ENCODE data around the gene AKR1D1.
A peak's percentile ranks its signal among the peaks of the same experiment; 100 is the strongest.

Gene AKR1D1

GRCh38 chr7:138161600-138162081 is 85.4 kb downstream of the AKR1D1 start:
- DNase-seq (ENCODE audit: extremely low read depth in 1 of 2, low read depth in 1 of 2), result peak; percentile 39 to 48

DNA sequence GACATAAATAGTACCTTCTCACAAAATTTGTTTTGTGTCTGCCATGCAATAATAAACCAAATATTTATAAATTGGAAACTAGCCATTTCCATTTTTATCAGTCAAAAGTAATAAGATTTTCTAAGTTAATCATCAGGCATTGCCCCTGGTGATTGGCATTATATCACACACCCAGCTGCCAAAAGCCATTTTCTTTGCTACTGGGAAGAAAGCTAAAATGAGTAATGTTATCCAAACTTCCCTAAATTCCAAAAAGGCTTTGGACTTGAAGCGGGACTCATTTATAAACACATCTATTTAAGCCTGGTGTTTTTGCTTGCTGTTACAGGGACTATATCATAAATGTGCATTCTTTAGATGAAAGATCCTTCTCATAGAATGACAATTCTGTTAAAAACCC is 86.0 kb downstream of the AKR1D1 start:
- DNase-seq (ENCODE audit: extremely low read depth in 1 of 2, low read depth in 1 of 2), result no peak

GRCh38 chr7:138163800-138164199 is 87.5 kb downstream of the AKR1D1 start:
- no peak for DNase-seq (ENCODE audit: extremely low read depth in 1 of 2, low read depth in 1 of 2)

DNA sequence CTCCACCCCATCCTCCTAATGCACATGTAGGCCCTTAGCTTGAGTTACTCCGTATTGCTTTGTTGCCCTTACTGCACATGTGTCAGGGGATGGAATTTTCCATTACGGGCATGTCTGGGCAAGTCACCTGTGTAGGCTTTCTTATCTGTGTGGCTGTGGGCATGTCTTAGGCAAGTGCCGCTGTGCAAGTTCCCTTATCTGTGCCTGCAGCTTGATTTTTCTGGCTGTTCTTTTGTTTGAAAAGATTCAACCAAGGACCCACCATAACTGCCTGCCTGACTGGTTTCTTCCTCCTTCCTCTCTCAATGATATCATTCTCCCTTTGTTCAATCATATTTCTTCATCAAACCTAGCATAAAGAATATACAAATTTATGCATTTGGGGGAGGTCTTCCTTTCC is 88.5 kb downstream of the AKR1D1 start:
- DNase-seq (ENCODE audit: extremely low read depth in 1 of 2, low read depth in 1 of 2), result no peak

- no peak for DNase-seq (ENCODE audit: extremely low read depth in 1 of 2, low read depth in 1 of 2)
Observed at GRCh38 chr7:138166681-138167080, 90.4 kb downstream of the AKR1D1 start.

- no peak for DNase-seq (ENCODE audit: extremely low read depth in 1 of 2, low read depth in 1 of 2)
Observed at GRCh38 chr7:138167222-138167621, 91.0 kb downstream of the AKR1D1 start.

GRCh38 chr7:138167869-138168296 is 91.6 kb downstream of the AKR1D1 start:
- DNase-seq (ENCODE audit: extremely low read depth in 1 of 2, low read depth in 1 of 2), result no peak
